Activated naive CD4-positive, alpha-beta T cell treated with anti-CD3 and anti-CD28 coated beads, Interleukin-2, amount 50 U/mL, for 72 hours (primary cell): ENCODE measurements around the gene PREPL. TPM values are rescaled to one million over a fixed set of nuclear protein-coding genes. Genes with fewer than 3 reads are reported as not detected.
"Not testable (repeated sequence)": the region's sequence is repeated elsewhere in the genome, so short reads cannot be mapped to it uniquely, and the experiment has no call there.

Experiments
- ATAC-seq, 2 donors: fragments of 150-1000 bp; cut with Tn5 transposase; 2 replicates each; pipeline ENCODE4 v1.10.0; 2021; ENCODE audit warnings: mild to moderate bottlenecking in 2 of 2, moderate library complexity in 2 of 2
- DNase-seq, 2 donors: peaks; one replicate each; pipeline ENCODE4 v3.0.0; 2021 to 2022; ENCODE audit warnings: low spot score in 2 of 2
- H3K27ac Mint-ChIP-seq, 2 donors: one replicate each; pipeline ENCODE4 v1.8.0; 2022; ENCODE audit warnings: mild to moderate bottlenecking in 2 of 2, mixed read lengths in 2 of 2
- H3K36me3 Mint-ChIP-seq, 2 donors: one replicate each; pipeline ENCODE4 v1.8.0; 2022; ENCODE audit warnings: mixed read lengths in 2 of 2
- H3K9me3 Mint-ChIP-seq, 2 donors: one replicate each; pipeline ENCODE4 v1.8.0; 2022; ENCODE audit warnings: mixed read lengths in 2 of 2
- total RNA-seq, 2 donors: library from RNA; stranded (reverse); gene quantifications; one replicate each; pipeline ENCODE4 v1.2.3, GENCODE V29; 2022

Gene PREPL
- 10 to 100 TPM; 25.0 to 30.1 TPM for total RNA-seq

DNA sequence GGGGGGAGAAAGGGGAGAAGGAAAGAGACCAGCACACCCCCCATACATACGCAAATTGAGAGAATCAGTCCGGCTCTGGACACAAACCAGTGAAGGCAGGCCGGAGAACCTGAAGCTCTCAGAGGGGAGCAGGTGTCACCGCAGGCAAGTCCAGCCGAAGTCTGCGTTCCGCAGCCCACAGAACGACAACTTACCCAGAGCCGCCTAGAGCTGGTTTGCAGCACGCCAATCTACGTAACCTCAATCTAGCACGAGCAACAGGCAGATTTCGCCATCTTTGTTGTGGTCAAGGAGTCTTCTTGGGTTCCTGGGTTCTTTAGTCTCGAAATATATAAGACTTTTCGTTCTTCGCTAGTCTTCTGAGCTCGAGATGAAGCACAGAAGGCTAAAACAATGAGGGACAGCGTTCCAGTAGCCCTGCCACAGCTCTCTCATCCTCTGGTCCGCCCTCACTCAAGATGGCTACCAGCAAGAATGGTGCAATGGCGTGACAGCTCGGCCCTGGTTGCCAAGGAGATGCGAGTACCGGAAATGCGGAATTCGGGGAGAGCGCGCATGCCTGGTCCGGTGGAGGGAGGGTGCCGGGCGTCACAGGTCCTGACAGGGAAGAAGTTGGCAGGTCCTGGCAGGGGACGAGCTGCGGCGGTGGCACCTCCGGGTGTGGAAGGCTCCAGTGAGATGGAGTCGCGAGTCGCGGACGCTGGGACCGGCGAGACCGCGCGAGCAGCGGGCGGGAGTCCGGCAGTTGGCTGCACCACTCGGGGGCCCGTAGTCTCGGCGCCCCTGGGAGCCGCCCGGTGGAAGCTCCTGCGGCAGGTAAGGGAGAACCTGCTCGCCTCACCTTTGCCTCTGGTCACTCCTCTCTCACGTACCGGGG is at the start of gene PREPL, which contains the start of gene CAMKMT:
Gene PREPL, minus strand, starts transcription at position 165 of the 877 bp plus-strand sequence. CDS start 15,152 bp downstream, outside the sequence.
Gene CAMKMT, plus strand, starts transcription at position 618 of the 877 bp plus-strand sequence.
- no peaks in the 10 kb centered on the region for H3K9me3 Mint-ChIP-seq
- DNase-seq (peak; percentile 95 to 98), ATAC-seq (peak; percentile 88 to 90)
- H3K36me3 Mint-ChIP-seq, result peaks cover 4 to 23% of the 10 kb centered on the region in 2 donors
- H3K27ac Mint-ChIP-seq, result peak within 1 kb of the TSS; percentile 100

DNA sequence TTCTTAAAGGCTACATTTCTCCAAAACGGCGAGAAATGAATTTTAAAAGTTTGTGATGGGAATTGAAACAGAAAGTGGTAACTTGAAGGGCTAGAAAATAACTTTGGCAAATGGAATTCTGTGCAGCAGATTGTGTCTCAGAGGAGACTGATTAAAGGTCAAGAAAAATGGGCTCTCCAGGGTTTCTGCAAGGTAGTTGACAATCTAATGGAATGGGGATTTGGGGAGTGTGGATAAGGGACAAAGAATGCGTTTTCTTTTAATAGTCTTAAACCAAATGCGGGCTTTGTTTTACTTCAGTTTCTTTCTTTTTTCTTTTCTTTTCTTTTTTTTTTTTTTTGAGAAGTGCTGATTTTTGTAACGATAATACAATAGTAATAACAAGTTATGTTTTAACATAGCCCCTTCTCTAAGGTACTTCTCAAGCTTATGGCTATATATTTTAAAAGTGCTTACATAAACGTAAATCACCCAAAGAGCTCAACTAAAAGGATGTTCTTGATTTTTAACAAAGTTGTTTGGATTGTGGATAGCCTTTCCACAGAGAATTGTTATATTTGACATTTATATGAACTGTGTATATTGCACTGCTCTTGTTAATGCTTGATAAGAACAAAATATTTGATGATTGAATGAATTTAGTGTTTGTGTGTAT is 37.1 kb upstream of the PREPL start:
- no peak overlapping the region for H3K27ac Mint-ChIP-seq
- ATAC-seq (no peak), DNase-seq (no peak)
- H3K9me3 Mint-ChIP-seq, result no peaks in the 10 kb centered on the region
- H3K36me3 Mint-ChIP-seq, result no peaks in the 10 kb centered on the region

DNA sequence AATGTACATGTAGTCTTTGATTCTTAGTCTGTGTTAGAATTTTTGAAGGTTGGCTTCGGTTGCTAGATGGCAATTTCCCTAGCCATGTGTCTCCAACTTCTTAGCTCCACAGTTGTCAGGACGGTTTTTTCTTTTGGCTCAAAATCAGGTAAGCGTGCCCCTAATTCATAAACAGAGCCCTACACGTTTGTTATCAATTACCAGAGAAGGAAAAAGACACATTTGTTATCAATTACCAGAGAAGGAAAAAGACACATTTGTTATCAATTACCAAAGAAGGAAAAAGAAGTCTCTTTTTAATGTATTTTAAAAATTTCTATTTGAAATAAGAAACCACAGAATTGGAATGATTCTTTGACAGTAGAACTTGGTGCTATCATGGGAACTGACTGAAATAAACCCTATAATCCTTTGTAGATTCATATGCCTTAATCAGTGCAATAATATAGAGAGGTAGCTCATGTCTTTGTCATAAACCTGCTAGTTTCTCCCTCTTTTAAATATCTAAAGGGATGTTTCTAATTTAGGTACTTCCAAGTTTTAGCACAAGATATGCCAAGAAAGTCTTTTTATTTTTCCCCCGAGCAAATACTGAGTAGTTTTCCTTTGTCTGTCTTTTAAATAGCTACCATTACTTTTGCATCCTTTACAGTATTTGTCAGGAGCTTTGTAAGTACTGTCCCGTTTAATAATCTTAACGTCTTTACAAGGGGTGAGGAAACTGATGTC is 36.3 kb upstream of the PREPL start:
- Mint-ChIP-seq H3K27ac (no peak overlapping the region), H3K36me3 (no peaks in the 10 kb centered on the region), H3K9me3 (no peaks in the 10 kb centered on the region)
- DNase-seq (no peak), ATAC-seq (no peak)

DNA sequence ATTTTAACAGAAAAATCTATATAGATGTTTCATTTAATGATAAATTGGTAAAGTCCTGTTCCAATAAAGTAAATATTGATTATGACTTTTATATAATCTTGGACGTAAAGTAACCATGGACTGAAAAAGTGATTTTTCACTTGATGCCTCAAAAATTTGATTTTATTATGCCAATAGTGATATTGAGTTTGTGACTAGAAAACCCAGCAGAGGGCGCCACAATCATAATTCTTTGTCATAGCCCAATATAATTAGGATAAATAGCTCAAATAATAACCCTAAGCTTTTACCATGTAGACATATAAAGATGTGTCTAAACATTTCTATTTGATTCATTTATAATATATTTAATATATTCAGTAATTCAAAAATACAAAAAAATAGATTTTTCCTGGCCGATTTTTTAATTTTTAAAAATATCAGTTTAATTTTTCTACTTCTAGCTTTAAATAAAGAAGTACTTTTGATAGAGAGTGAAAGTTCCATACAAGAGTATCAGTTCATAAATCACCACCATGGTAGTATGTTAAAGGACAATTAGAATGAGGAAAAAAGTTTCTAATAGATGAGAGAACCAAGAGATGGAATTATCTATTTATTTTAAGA is 31.1 kb upstream of the PREPL start:
- Mint-ChIP-seq H3K27ac (no peak overlapping the region), H3K36me3 (no peaks in the 10 kb centered on the region), H3K9me3 (no peaks in the 10 kb centered on the region)
- ATAC-seq (no peak), DNase-seq (peak in 1 of 2 donors; percentile 60)

DNA sequence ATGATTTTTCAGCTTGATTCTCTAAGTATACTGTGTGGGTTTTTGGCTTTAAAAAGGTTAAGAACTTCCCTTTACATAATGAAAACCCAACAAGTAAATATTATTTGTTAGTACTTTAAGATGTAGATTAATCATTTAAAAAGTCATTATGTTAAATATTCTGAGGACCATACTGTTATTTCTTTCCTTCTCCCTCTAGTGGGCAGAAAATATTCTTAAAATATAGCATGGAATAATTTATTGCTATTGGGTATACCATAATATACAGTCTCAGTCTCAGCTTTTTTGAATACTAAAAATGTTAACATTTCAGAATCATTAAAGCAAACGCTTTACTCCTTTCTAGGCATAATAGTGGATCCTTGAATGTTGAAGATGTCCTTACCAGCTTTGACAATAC is 28.6 kb upstream of the PREPL start:
- no peak overlapping the region for H3K27ac Mint-ChIP-seq
- peaks cover 0 to 4% of the 10 kb centered on the region in 2 donors for H3K9me3 Mint-ChIP-seq
- no peak for DNase-seq
- peaks cover 4 to 6% of the 10 kb centered on the region in 2 donors for H3K36me3 Mint-ChIP-seq
- no peak for ATAC-seq

DNA sequence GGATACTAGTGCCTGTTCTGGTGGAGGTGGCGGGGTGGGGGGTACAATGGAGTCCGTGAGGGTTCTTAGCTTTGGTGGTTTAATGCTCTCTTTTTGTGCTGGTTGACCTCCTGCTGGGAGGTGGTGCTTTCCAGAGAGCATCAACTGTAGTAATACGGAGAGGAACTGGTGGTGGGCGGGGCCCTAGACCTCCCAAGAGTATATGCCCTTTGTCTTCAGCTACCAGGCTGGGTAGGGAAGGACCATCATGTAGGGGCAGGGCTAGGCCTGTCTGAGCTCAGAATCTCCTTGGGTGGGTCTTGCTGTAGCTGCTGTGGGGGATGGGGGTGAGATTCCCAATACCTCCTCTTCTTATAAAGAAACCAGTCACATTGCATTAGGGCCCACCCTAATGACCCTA is 27.6 kb upstream of the PREPL start:
- Mint-ChIP-seq H3K27ac (peak overlapping the region; percentile 30 to 48), H3K9me3 (peaks cover 0 to 4% of the 10 kb centered on the region in 2 donors), H3K36me3 (peaks cover 14% of the 10 kb centered on the region in 2 donors)
- DNase-seq, result no peak
- no peak for ATAC-seq

DNA sequence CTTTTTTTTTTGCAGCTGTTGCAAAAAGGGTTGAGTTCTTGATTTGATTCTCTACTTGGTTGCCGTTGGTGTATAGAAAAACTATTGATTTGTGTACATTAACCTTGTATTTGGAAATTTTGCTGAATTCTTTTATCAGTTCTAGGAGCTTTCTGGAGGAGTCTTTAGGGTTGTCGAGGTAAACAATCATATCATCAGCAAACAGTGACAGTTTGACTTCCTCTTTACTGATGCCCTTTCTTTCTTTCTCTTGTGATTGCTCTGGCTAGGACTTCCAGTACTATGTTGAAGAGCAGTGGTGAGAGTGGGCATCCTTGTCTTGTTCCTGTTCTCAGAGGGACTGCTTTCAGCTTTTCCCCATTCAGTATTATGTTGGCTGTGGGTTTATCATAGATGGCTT is 23.9 kb upstream of the PREPL start:
- not testable (repeated sequence) for H3K27ac Mint-ChIP-seq

DNA sequence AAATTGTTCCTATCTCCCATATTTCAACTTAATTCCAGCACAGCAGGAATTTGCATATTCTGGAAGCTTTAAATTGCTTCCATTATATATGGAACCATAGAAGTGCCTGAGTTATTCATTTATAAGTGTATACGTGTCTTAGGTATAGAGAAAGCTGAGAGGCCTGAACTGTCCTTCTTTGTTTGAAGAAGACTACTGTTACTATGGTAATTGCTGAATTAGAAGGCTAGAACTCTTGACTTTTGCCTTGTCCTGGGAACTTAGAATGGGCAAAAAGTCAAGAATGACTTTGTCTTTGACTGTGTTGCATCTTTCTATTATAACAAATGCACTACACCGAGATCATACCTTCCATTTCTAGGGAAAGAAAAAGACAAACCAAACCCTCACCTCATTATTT is 16.2 kb upstream of the PREPL start:
- H3K36me3 Mint-ChIP-seq, result peaks cover 11 to 21% of the 10 kb centered on the region in 2 donors
- no peaks in the 10 kb centered on the region for H3K9me3 Mint-ChIP-seq
- ATAC-seq (no peak), DNase-seq (no peak)
- no peak overlapping the region for H3K27ac Mint-ChIP-seq

More for the DNA sequence above, 23.9 kb upstream of the PREPL start:
- not testable (repeated sequence) for DNase-seq, H3K9me3 Mint-ChIP-seq, ATAC-seq
- peaks cover 14 to 20% of the 10 kb centered on the region in 2 donors for H3K36me3 Mint-ChIP-seq

DNA sequence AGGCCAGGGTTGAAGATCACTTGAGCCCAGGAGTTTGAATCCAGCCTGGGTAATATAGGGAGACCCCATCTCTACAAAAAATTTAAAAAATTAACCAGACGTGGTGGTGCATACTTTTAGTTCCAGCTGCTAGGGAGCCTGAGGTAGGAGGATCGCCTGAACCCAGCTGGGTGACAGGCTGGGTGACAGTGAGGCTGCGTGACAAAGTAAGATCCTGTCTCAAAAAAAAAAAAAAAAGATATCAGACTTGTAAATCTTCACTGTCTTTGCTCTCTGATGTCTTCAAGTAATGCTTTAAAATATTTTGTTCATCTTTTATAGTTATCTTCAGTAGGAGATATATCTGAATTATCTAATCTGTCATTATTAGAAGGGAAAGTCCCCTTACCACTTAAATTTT is 11.0 kb upstream of the PREPL start:
- H3K27ac Mint-ChIP-seq, result no peak overlapping the region
- ATAC-seq, result no peak
- no peak for DNase-seq
- peaks cover 5 to 25% of the 10 kb centered on the region in 2 donors for H3K36me3 Mint-ChIP-seq
- no peaks in the 10 kb centered on the region for H3K9me3 Mint-ChIP-seq

DNA sequence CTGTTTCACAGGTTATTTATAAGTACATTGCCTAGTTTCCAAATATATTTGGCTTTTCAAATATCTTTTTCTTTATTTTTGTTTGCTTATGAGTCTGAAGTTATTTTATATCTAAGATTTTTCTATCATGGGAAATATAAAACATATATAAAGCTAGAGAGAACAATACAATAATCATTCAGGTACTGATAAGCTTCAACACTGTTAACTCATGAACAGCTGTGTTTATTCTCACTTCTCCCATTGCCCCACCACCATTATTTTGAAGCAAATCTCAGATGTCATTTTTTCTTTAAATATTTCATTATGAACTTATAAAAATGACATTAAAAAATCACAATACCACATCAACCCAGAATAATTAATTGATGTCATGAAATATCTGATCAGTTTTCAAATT is 10.2 kb upstream of the PREPL start:
- peaks cover 0 to 17% of the 10 kb centered on the region in 2 donors for H3K36me3 Mint-ChIP-seq
- no peaks in the 10 kb centered on the region for H3K9me3 Mint-ChIP-seq
- no peak for DNase-seq
- no peak for ATAC-seq
- no peak overlapping the region for H3K27ac Mint-ChIP-seq

DNA sequence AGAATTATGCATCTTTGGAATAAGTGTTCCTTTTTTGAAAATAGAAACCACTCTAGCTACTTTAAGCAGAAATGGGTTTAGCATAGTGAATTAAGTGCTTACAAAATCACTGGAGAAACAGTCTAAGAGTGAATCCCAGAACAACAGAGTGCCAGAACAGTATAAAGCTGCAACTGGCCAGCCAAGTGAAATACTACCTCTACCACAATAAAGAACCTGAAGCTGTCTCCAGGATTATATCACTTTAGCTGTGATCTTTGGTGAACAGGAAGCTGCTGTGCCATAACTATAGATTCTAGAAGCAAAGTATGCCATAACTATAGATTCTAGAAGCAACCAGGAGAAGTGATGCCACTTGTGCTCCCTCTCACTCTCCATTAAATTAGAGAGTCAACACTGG is 8.1 kb upstream of the PREPL start:
- H3K27ac Mint-ChIP-seq, result no peak overlapping the region
- no peak for DNase-seq
- ATAC-seq, result peak in 1 of 2 donors; percentile 55
- H3K9me3 Mint-ChIP-seq, result no peaks in the 10 kb centered on the region
- H3K36me3 Mint-ChIP-seq, result peaks cover 4 to 19% of the 10 kb centered on the region in 2 donors

DNA sequence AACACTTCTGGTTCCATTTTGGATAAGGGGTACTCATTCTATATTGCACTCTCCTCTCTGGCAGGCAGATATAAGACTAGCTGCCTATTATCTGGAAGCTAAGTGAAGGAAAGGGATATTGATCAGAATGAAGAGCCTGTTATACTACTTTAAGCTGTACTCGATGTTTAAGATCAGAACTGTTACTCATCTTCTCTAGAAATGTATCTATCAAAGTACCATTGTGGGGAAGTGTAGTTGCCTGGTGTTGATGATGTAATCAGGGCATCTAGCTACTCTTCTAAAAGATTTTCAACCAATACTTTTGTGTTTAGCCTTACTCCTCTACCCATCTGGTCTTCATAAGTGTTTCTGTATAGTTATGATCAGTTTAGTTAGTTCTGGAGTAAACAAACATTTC is 6.3 kb upstream of the PREPL start:
- peak; percentile 82 to 98 for ATAC-seq
- DNase-seq, result no peak
- Mint-ChIP-seq H3K27ac (no peak overlapping the region), H3K9me3 (no peaks in the 10 kb centered on the region), H3K36me3 (peaks cover 8 to 14% of the 10 kb centered on the region in 2 donors)

DNA sequence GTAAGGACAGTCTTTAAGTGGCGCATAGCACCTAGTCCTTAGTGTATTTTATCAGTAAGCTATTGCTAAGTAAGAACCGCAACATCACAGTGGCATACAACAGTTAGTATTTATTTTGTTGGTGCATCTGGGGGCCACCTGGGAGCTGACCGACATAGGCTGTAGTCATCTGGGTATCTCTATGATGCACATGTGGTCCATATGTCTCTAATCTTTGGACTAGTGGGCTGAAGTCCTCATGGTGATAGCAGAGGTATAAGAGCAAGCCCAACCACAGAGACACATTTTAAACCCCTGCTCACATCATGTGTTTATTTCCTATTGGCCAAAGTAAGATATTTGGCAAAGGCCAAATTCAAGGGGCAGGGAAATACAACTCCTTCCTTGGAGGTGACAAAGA is 3.3 kb upstream of the PREPL start:
- no peak for ATAC-seq
- Mint-ChIP-seq H3K27ac (no peak overlapping the region), H3K36me3 (peaks cover 4 to 22% of the 10 kb centered on the region in 2 donors), H3K9me3 (no peaks in the 10 kb centered on the region)
- DNase-seq, result no peak

DNA sequence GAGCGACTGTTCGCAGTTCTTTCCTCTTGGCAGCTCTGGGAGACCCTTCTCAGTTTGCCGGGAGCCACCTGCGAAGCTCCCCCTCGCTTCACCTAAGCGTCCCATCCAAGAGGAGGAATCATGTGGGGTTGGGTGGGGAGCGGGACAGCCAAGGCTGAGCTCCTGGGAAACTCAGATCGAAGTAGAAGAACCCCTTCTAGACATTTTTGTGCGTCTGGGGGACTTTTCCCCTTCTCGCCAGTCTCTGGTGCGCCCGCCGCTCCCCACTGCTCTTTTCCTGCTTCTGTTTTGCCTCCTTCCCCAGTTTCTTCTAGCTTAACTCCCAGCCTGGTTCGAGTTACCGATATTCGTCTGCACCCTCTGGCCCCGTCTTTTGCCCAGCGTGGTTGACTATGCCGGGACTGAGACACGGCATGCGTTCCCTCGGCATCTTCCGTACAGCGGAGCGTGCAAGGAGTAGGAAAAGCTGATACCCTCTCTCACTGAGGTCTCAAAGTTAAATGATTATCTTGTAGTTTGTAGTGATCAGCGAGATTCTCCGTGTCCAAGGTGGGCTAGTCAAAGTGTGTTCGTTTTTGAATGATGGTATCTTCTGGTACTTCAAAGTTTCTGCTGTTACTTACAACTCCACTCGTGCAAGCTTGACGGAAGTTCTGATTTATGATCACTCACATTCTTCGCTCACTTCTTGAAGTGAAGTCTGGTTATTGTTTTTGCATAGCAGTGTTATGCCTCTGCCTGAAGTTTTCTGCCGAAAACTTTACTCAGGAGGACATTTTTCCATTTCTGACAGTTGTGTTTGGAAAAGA is 1.1 kb upstream of the PREPL start:
- Mint-ChIP-seq H3K36me3 (peaks cover 4 to 23% of the 10 kb centered on the region in 2 donors), H3K9me3 (no peaks in the 10 kb centered on the region)
- ATAC-seq, result peak; percentile 19 to 29

DNA sequence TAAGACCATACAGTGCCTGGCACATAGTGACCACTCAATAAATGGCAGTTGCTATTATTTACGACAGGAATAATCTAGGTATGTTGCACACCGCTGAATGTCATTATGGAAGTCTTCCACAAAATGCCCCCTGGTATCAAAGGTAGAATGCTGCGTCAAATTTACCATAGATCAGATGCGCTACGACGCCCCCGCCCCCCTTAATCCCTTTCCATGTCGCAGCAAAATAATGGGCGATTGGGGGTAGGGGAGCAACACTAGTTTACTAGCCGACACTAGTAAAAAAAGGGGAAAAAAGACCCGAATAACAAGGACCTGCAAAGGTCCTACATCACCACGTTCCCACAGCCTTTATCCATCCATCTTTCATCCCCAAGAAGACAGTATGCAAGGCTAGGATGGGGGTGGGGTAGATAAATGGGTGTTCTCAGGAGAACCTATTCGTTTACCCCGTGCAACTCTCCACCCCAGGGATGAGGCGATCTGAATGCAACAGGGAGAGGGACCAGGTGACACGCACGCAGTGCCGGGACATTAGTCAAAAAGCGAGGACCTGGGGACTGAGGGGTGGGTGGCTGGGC is 455 bp downstream of the PREPL start:
- no peaks in the 10 kb centered on the region for H3K9me3 Mint-ChIP-seq
- DNase-seq, result no peak
- peaks cover 4 to 23% of the 10 kb centered on the region in 2 donors for H3K36me3 Mint-ChIP-seq
- peak overlapping the region; percentile 100 for H3K27ac Mint-ChIP-seq
- peak; percentile 47 to 55 for ATAC-seq

More for the DNA sequence above, 1.1 kb upstream of the PREPL start:
- DNase-seq, result peak in 1 of 2 donors; percentile 53
- H3K27ac Mint-ChIP-seq, result peak overlapping the region; percentile 97 to 100
